BE2C (cell line): ENCODE data around the gene MAPRE3.
A peak's percentile ranks its signal among the peaks of the same experiment; 100 is the strongest.

Experiments
- DNase-seq: peaks from one replicate; pipeline ENCODE4 v3.0.0-alpha.2; 2020
- H3K27me3 ChIP-seq: fragments of 250-450 bp; sonication (Bioruptor Pico); 2 replicates; pipeline ENCODE4 v1.5.1; 2020; ENCODE audit warnings: mild to moderate bottlenecking
- H3K36me3 ChIP-seq: fragments of 250-450 bp; sonication (Bioruptor Pico); 2 replicates; pipeline ENCODE4 v1.5.1; 2020; ENCODE audit warnings: mild to moderate bottlenecking
- H3K4me1 ChIP-seq: fragments of 250-450 bp; sonication (Bioruptor Pico); 2 replicates; pipeline ENCODE4 v1.5.1; 2020
- H3K4me3 ChIP-seq: 2 replicates; pipeline ENCODE4 v1.5.1; 2011; ENCODE audit warnings: low read depth, low read length
- H3K9me3 ChIP-seq: fragments of 250-450 bp; sonication (Bioruptor Pico); 2 replicates; pipeline ENCODE4 v1.5.1; 2020
- TF ChIP-seq, protein P1 (sequence below): IDR thresholded peaks from 2 replicates; pipeline ENCODE4 v1.5.1; 2012; ENCODE audit warnings: mild to moderate bottlenecking, low read depth, low read length

MAPRE3 gene

GRCh38 chr2:27025861-27026851, 55.7 kb downstream of the MAPRE3 start:
- DNase-seq: no peak
- Histone ChIP-seq H3K36me3 (peaks cover 21% of the 10 kb centered on the region), H3K27me3 (no peaks in the 10 kb centered on the region), H3K4me1 (no peaks in the 10 kb centered on the region), H3K9me3 (no peaks in the 10 kb centered on the region), H3K4me3 (no peak overlapping the region)
- TF ChIP-seq, protein P1, sequence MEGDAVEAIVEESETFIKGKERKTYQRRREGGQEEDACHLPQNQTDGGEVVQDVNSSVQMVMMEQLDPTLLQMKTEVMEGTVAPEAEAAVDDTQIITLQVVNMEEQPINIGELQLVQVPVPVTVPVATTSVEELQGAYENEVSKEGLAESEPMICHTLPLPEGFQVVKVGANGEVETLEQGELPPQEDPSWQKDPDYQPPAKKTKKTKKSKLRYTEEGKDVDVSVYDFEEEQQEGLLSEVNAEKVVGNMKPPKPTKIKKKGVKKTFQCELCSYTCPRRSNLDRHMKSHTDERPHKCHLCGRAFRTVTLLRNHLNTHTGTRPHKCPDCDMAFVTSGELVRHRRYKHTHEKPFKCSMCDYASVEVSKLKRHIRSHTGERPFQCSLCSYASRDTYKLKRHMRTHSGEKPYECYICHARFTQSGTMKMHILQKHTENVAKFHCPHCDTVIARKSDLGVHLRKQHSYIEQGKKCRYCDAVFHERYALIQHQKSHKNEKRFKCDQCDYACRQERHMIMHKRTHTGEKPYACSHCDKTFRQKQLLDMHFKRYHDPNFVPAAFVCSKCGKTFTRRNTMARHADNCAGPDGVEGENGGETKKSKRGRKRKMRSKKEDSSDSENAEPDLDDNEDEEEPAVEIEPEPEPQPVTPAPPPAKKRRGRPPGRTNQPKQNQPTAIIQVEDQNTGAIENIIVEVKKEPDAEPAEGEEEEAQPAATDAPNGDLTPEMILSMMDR: no peak

DNA sequence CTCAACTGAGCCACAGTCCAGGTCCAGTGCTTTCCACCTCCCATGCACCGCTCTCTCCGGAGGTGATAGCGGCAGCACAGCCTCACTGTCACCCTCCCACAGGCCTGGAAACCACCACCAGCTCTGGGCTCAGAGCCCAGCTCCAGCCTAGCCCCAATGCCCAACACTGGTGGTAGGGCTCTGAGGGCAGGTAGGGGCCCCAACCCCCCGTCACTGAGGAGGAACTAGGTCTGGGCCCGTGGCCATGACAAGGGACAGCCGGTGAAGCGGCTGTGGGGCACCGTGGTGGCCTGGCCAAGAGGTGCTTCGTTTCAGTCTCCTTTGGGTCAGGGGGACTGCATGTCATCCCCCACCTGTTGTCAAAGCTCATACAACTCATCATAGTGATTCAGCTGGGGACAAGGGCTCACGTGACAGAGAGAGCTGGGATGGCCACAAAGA, 56.8 kb downstream of the MAPRE3 start:
- Histone ChIP-seq H3K36me3 (peaks cover 21% of the 10 kb centered on the region), H3K27me3 (no peaks in the 10 kb centered on the region), H3K4me3 (no peak overlapping the region), H3K9me3 (no peaks in the 10 kb centered on the region), H3K4me1 (no peaks in the 10 kb centered on the region)
- TF ChIP-seq, protein P1: no peak
- DNase-seq: no peak

DNA sequence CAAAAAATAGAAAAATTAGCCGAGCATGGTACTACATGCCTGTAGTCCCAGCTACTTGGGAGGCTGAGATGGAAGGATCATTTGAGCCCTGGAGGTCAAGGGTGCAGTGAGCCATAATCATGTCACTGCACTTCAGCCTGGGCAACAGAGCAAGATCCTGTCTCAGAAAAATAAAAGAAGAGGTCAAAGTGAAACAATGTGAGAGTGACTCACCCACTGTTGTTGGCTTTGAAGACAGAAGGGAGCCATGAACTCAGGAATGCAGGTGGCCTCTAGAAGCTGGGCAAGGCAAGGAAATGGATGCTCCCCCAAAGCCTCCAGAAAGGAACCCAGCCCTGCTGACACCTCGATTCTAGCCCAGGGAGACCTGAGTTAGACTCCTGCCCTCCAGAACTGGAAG, 58.6 kb downstream of the MAPRE3 start:
- Histone ChIP-seq H3K4me1 (no peaks in the 10 kb centered on the region), H3K4me3 (no peak overlapping the region), H3K9me3 (no peaks in the 10 kb centered on the region), H3K27me3 (no peaks in the 10 kb centered on the region), H3K36me3 (peaks cover 9% of the 10 kb centered on the region)
- TF ChIP-seq, protein P1: no peak
- no peak for DNase-seq

DNA sequence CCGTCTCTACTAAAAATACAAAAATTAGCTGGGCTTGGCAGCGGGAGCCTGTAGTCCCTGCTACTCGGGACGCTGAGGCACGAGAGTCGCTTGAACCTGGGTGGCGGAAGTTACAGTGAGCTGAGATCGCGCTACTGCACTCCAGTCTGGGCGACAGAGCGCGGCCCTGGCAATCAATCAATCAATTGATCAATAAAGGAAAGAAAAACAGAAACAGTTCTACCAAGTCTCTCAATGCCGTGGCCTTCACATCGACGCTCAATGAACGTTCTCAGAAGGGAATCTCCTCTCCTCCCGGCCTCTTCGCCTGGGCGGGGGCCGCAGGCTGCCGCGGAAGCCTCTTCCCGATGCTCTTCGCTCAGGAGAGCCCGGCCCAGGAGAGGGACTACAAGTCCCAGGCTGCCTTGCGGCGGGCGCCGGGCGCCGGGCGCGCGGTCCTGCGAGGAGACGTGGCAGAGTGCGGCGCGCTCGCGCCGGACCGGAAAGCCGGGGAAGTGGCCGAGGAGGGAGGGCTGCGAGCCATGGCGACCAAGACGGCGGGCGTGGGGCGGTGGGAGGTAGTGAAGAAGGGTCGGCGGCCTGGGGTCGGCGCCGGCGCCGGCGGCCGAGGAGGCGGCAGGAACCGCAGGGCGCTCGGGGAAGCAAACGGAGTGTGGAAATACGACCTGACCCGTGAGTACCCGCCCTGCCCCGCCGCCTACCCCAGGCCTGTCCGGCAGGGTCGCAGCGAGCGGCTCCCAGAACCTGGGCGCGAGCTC, 62.2 kb downstream of the MAPRE3 start, which contains the start of gene TMEM214:
Gene TMEM214, plus strand, starts transcription at position 471 of the 758 bp plus-strand sequence. Its CDS starts 51 bp downstream, at position 522.
- no peaks in the 10 kb centered on the region for H3K9me3 ChIP-seq
- TF ChIP-seq, protein P1: no peak
- peak within 1 kb of the TSS; percentile 87 for H3K4me3 ChIP-seq
- peaks cover 29% of the 10 kb centered on the region for H3K36me3 ChIP-seq
- H3K27me3 ChIP-seq: no peaks in the 10 kb centered on the region
- no peaks in the 10 kb centered on the region for H3K4me1 ChIP-seq
- DNase-seq: peak; percentile 95

DNA sequence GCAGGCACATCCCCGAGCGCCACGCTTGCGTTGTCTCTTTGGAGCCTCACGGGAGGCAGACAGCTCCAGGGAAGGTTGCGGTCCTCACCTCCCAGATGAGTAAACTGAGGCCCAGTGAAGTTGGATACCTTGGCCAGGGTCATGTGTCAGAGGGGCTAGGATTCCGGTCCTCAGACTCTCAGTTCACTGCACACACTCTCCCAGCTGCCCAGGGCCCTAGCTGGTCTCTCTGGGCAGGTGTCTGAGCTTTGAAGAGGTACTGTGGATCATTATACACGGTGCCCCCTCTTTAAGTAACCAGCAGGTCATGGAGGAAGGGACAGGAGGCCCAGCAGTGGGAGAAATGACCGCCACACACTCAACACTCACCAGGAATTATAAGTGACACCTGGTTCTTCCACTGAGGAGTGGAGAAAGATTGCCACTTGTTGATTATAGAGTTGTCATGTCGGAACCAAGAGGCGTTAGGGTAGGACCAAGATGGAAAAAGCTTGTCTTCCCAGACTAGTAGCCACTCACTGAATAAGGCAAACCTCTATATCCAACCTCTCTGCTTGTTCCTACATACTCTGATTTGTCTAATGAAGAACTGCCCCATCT, 62.9 kb downstream of the MAPRE3 start:
- TF ChIP-seq, protein P1: no peak
- Histone ChIP-seq H3K4me3 (peak overlapping the region; percentile 87), H3K4me1 (no peaks in the 10 kb centered on the region), H3K36me3 (peaks cover 35% of the 10 kb centered on the region), H3K27me3 (no peaks in the 10 kb centered on the region), H3K9me3 (no peaks in the 10 kb centered on the region)
- DNase-seq: no peak
